OCI-LY7 (cell line): ENCODE data around the gene ICOS.

Source experiments
- CTCF ChIP-seq: fragments of 200-600 bp; sonication (generic); conservative IDR thresholded peaks from 2 replicates; pipeline ENCODE4 v1.5.1; 2014; ENCODE audit warnings: mild to moderate bottlenecking, antibody characterized with exemption, low read length, moderate library complexity, mixed read lengths
- EZH2phosphoT487 ChIP-seq: fragments of 200-600 bp; sonication (generic); IDR thresholded peaks from 2 replicates; pipeline ENCODE4 v1.6.1; 2018; ENCODE audit warnings: low read depth, borderline replicate concordance, mild to moderate bottlenecking, mixed run types, antibody characterized with exemption, low read length, moderate library complexity, mixed read lengths

DNA sequence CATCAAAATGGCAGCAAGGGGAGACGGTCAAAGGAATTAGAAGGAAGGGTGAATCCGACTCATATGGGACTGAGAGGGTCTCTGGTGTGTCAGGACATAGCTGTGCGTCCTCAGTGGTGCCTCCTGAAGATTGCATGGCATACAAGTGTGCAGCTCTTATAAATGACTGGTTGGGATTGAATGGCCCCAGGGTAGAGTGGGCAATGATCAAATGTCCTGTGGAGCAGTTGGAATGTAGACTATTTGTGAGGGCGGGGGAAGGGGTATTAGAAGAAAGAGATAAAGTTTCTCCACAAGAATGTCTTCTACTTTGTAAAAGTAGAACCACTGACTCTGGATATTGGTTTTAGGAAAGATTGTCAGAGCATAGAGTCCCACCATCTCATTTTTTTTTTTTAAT, 44.4 kb upstream of the ICOS start:
- TF ChIP-seq CTCF = no peak
- no peak for TF ChIP-seq EZH2phosphoT487
